ENCODE results near the gene FBXO28. TPM values are rescaled to one million over a fixed set of nuclear protein-coding genes. Genes with fewer than 3 reads are reported as not detected.

The FBXO28 gene
- total and polyA plus RNA-seq, 10 of the 15 experiments (the other 5 are each of a cell fraction or from before 2014, with no cell fraction given) = 4.3 to 23.2 (median 18.4) TPM

GRCh38 chr1:224113918-224114786 is at the start of gene FBXO28 (continued):
- no peak for TF ChIP-seq NRF1 (conservative IDR thresholded peaks at IDR 0.05; ENCODE audit: low read depth, low read length)
- peak; percentile 61; the same call in 1 of the 2 replicates for TF ChIP-seq GATAD2B (conservative IDR thresholded peaks at IDR 0.05; ENCODE audit: low read depth)
- TF ChIP-seq POLR2AphosphoS2 (IDR thresholded peaks at IDR 0.05; ENCODE audit: low read depth, low read length) = peak; percentile 87
- TF ChIP-seq ZNF24 (IDR thresholded peaks at IDR 0.05) = no peak
- no peak for TF ChIP-seq CTCF (IDR thresholded peaks at IDR 0.05 in 2 of 3, conservative IDR thresholded peaks at IDR 0.05 in 1 of 3; ENCODE audit: control insufficient read depth in 2 of 3, extremely low read depth in 1 of 3, insufficient read depth in 1 of 3, low read depth in 3 of 3, low read length in 3 of 3)
- TF ChIP-seq PML (IDR thresholded peaks at IDR 0.05; ENCODE audit: low read length) = peak; percentile 94
- TF ChIP-seq MAX (IDR thresholded peaks at IDR 0.05; ENCODE audit: low read depth, low read length) = no peak
- TF ChIP-seq TCF12 (IDR thresholded peaks at IDR 0.05; ENCODE audit: low read depth, low read length) = 0 out of 2 replicates have a peak, but pooled peaks have one; percentile 54
- no peak for TF ChIP-seq CHD1 (IDR thresholded peaks at IDR 0.05; ENCODE audit: low read depth, low read length)
- TF ChIP-seq TCF3 (IDR thresholded peaks at IDR 0.05; ENCODE audit: borderline replicate concordance, insufficient read depth, low read depth, low read length) = no peak
- no peak for TF ChIP-seq PRDM15 (CRISPR knock-in tag; IDR thresholded peaks at IDR 0.05)
- no peak for TF ChIP-seq ESRRA (IDR thresholded peaks at IDR 0.05; ENCODE audit: low read length)
- no peak for TF ChIP-seq ZNF274 (IDR thresholded peaks at IDR 0.05; ENCODE audit: insufficient read depth, insufficient read length)
- TF ChIP-seq LARP7 (IDR thresholded peaks at IDR 0.05) = peak; percentile 58
- TF ChIP-seq SMAD1 (IDR thresholded peaks at IDR 0.05; ENCODE audit: low read depth, partially characterized antibody) = no peak
- no peak for TF ChIP-seq FOXK2 (IDR thresholded peaks at IDR 0.05)
- 0 out of 2 replicates have a peak, but pooled peaks have one; percentile 50 for TF ChIP-seq SMARCA5 (IDR thresholded peaks at IDR 0.05)
- no peak for TF ChIP-seq SUZ12 (IDR thresholded peaks at IDR 0.05; ENCODE audit: unreplicated experiment)
- TF ChIP-seq YY1 (IDR thresholded peaks at IDR 0.05; ENCODE audit: low read depth, low read length) = peak; percentile 100
- no peak for TF ChIP-seq CBX3 (IDR thresholded peaks at IDR 0.05; ENCODE audit: borderline replicate concordance, low read depth)
- TF ChIP-seq ATF3 (IDR thresholded peaks at IDR 0.05; ENCODE audit: borderline replicate concordance, extremely low read depth, low read depth, low read length) = no peak
- peak; percentile 97 for TF ChIP-seq CREM (IDR thresholded peaks at IDR 0.05; ENCODE audit: low read depth)
- TF ChIP-seq SRF (IDR thresholded peaks at IDR 0.05; ENCODE audit: low read depth in 2 of 2, low read length in 2 of 2) = peak in 1 of 2 experiments; percentile 62; a peak in 2 of 4 replicates
- TF ChIP-seq HDGF (IDR thresholded peaks at IDR 0.05) = no peak
